Articular chondrocyte of knee joint (primary cell): ENCODE data around the gene DUSP19. TPM values are rescaled to one million over a fixed set of nuclear protein-coding genes. Genes with fewer than 3 reads are reported as not detected.

ENCODE experiments used
- small RNA-seq: library from RNA; depleted of rRNA; stranded (forward); fragments of <200 nt; gene quantifications from one replicate; pipeline ENCODE3, GENCODE V24; 2012
- total RNA-seq: library from RNA; depleted of rRNA; stranded (reverse); fragments of >200 nt; gene quantifications from 2 replicates; pipeline ENCODE4 v1.2.3, GENCODE V29; 2012

DUSP19 gene
- total RNA-seq: 3.5 and 5.0 TPM in 2 replicates

GRCh38 chr2:183078464-183079138, at the start of gene DUSP19:
TSS of gene DUSP19 (plus strand) at chr2:183078747. CDS start at chr2:183078934, 187 bp downstream.

GRCh38 chr2:183038341-183039300, 39.9 kb upstream of the DUSP19 start, which contains the start of gene NCKAP1:
TSS of gene NCKAP1 (minus strand) at chr2:183038457. CDS start at chr2:183038099, 358 bp downstream.

GRCh38 chr2:183124222-183124956, 45.8 kb downstream of the DUSP19 start, which contains the start of gene NUP35:
TSS of gene NUP35 (plus strand) at chr2:183124443. CDS start at chr2:183124458, 15 bp downstream.

Small RNAs within 50 kb of the gene (small RNA-seq; reads per million reads assigned to genes)
- gene RF00599: not detected

Other genes starting within 250 kb of the DUSP19 start
- gene FRZB, start 212.1 kb upstream of the DUSP19 start, total RNA-seq: 1.4 and 2.4 TPM in 2 replicates
- 205 and 210 TPM in 2 replicates for gene NCKAP1, start 40.3 kb upstream of the DUSP19 start, total RNA-seq
- gene NUP35, start 45.7 kb downstream of the DUSP19 start, total RNA-seq: 10.3 and 10.8 TPM in 2 replicates